GM12892 (cell line): ENCODE data around the gene CLCF1.
A peak's percentile ranks its signal among the peaks of the same experiment; 100 is the strongest.

ENCODE experiments used
- DNase-seq: peaks from one replicate; pipeline ENCODE4 v3.0.0; 2011; ENCODE audit not compliant: insufficient read length
- FAIRE-seq: peaks from 2 replicates; lab custom pipeline; 2011; peaks lifted over from hg19 to GRCh38; lab: Jason Lieb, UNC
- POLR2A ChIP-seq: IDR thresholded peaks from 2 replicates; pipeline ENCODE4 v1.6.1; 2011; ENCODE audit warnings: low read depth, low read length, control low read depth
- POLR2AphosphoS5 ChIP-seq: IDR thresholded peaks from 2 replicates; pipeline ENCODE4 v1.6.1; 2011; ENCODE audit warnings: low read depth, low read length, control low read depth
- TAF1 ChIP-seq: IDR thresholded peaks from 2 replicates; pipeline ENCODE4 v1.6.1; 2011; ENCODE audit warnings: low read depth, mild to moderate bottlenecking, control low read depth, low read length, borderline replicate concordance

Gene CLCF1

GRCh38 chr11:67398661-67399563 lies 25.5 kb upstream of the CLCF1 start:
- no peak for DNase-seq
- no peak for FAIRE-seq
- TF ChIP-seq POLR2A (no peak; the same call in 1 of the 2 replicates), POLR2AphosphoS5 (no peak; the same call in 1 of the 2 replicates), TAF1 (no peak)

- FAIRE-seq (no peak), DNase-seq (no peak)
- TF ChIP-seq POLR2AphosphoS5 (no peak; the same call in 1 of the 2 replicates), TAF1 (no peak), POLR2A (no peak)
Measured at GRCh38 chr11:67397986-67398660, 24.7 kb upstream of the CLCF1 start.

- DNase-seq (no peak), FAIRE-seq (no peak)
- no peak for TF ChIP-seq POLR2A
- no peak for TF ChIP-seq TAF1
Measured at GRCh38 chr11:67397536-67397935, 24.1 kb upstream of the CLCF1 start.

GRCh38 chr11:67396587-67397389 lies 23.4 kb upstream of the CLCF1 start:
- FAIRE-seq (no peak), DNase-seq (no peak)
- TF ChIP-seq POLR2AphosphoS5 (0 out of 2 replicates have a peak, but pooled peaks have one; percentile 35), TAF1 (no peak)

- TF ChIP-seq POLR2A (0 out of 2 replicates have a peak, but pooled peaks have one; percentile 4), POLR2AphosphoS5 (no peak), TAF1 (no peak)
- FAIRE-seq (no peak), DNase-seq (no peak)
Measured at GRCh38 chr11:67396259-67396581, 22.8 kb upstream of the CLCF1 start.

- FAIRE-seq: no peak
- DNase-seq: no peak
- TF ChIP-seq POLR2AphosphoS5 (0 out of 2 replicates have a peak, but pooled peaks have one; percentile 4), TAF1 (no peak)
Measured at GRCh38 chr11:67395555-67396258, 22.3 kb upstream of the CLCF1 start.

GRCh38 chr11:67393990-67394389 lies 20.6 kb upstream of the CLCF1 start:
- no peak for FAIRE-seq
- TF ChIP-seq POLR2AphosphoS5 (no peak), TAF1 (no peak), POLR2A (no peak)

GRCh38 chr11:67393437-67393836 lies 20.0 kb upstream of the CLCF1 start:
- FAIRE-seq (no peak), DNase-seq (no peak)
- no peak for TF ChIP-seq POLR2A
- no peak for TF ChIP-seq POLR2AphosphoS5
- no peak for TF ChIP-seq TAF1

More at GRCh38 chr11:67393990-67394389, 20.6 kb upstream of the CLCF1 start:
- no peak for DNase-seq

- TF ChIP-seq POLR2A (no peak), TAF1 (no peak), POLR2AphosphoS5 (no peak)
- DNase-seq: no peak
- peak; percentile 36 for FAIRE-seq
Measured at GRCh38 chr11:67392183-67392715, 18.9 kb upstream of the CLCF1 start.
